IMR-90 (cell line): ENCODE data around the gene VEPH1. TPM values are rescaled to one million over a fixed set of nuclear protein-coding genes. Genes with fewer than 3 reads are reported as not detected.
A peak's percentile ranks its signal among the peaks of the same experiment; 100 is the strongest.

Experiments
- ATAC-seq: fragments of 200-7000 bp; cut with Tn5 transposase; 2 replicates; pipeline ENCODE4 v1.9.1; 2020; ENCODE audit warnings: low read depth, mild to moderate bottlenecking, moderate library complexity
- BruUV-seq: library from RNA; stranded (reverse); fragments of 400-500 nt; replicated peaks from 2 replicates; lab custom pipeline; 2021; lab: Mats Ljungman, UMichigan
- CTCF ChIA-PET: fragments of 300-600 bp; formaldehyde crosslinking; extraction: SDS; loops from one replicate; lab custom pipeline; 2021; ENCODE audit warnings: antibody characterized with exemption; lab: Yijun Ruan, JAX
- POLR2A ChIA-PET: fragments of 300-600 bp; sonication (Branson Sonifier 250); formaldehyde crosslinking; loops from one replicate; lab custom pipeline; 2022; ENCODE audit warnings: antibody characterized with exemption; ENCODE audit not compliant: unreplicated experiment; lab: Charles Lee
- DNase-seq: peaks from one replicate; pipeline ENCODE4 v3.0.0; 2013
- H2AFZ ChIP-seq: replicated peaks from 2 replicates; pipeline ENCODE3; 2013; ENCODE audit warnings: low read length, mild to moderate bottlenecking; ENCODE audit not compliant: poor library complexity
- H2AK5ac ChIP-seq: 2 replicates; pipeline ENCODE4 v1.6.1; 2013; ENCODE audit warnings: low read depth, low read length, inconsistent platforms
- H2AK9ac ChIP-seq: replicated peaks from 2 replicates; pipeline ENCODE3; 2013; ENCODE audit warnings: mild to moderate bottlenecking, low read depth, low read length, moderate library complexity; ENCODE audit not compliant: poor library complexity
- H2BK120ac ChIP-seq: 2 replicates; pipeline ENCODE4 v1.6.1; 2013; ENCODE audit warnings: low read depth, low read length, inconsistent platforms
- H2BK15ac ChIP-seq: 3 replicates; pipeline ENCODE4 v1.6.1; 2013; ENCODE audit warnings: low read depth, low read length, inconsistent platforms
- H2BK20ac ChIP-seq: 2 replicates; pipeline ENCODE4 v1.6.1; 2013; ENCODE audit warnings: low read depth, mild to moderate bottlenecking, inconsistent platforms, low read length, moderate library complexity
- H2BK5ac ChIP-seq: 2 replicates; pipeline ENCODE4 v1.6.1; 2013; ENCODE audit warnings: mild to moderate bottlenecking, low read depth, low read length, inconsistent platforms; ENCODE audit not compliant: poor library complexity, severe bottlenecking
- H3K14ac ChIP-seq: replicated peaks from 2 replicates; pipeline ENCODE4 v1.6.1; 2013; ENCODE audit warnings: low read depth, low read length, inconsistent platforms
- H3K18ac ChIP-seq: 2 replicates; pipeline ENCODE4 v1.6.1; 2013; ENCODE audit warnings: low read depth, low read length, control low read depth
- H3K23ac ChIP-seq: 2 replicates; pipeline ENCODE4 v1.6.1; 2013; ENCODE audit warnings: low read depth, low read length, inconsistent platforms
- H3K27ac ChIP-seq: 2 replicates; pipeline ENCODE4 v1.5.1; 2013; ENCODE audit warnings: mild to moderate bottlenecking, control low read depth, low read length; ENCODE audit not compliant: insufficient read depth
- H3K27me3 ChIP-seq: 2 replicates; pipeline ENCODE4 v1.6.1; 2013; ENCODE audit warnings: low read length; ENCODE audit not compliant: control insufficient read depth, insufficient read depth
- H3K36me3 ChIP-seq: 2 replicates; pipeline ENCODE4 v1.6.1; 2013; ENCODE audit warnings: low read length, mixed read lengths; ENCODE audit not compliant: control insufficient read depth, insufficient read depth
- H3K4ac ChIP-seq: 2 replicates; pipeline ENCODE4 v1.6.1; 2013; ENCODE audit warnings: low read depth, low read length, inconsistent platforms
- H3K4me1 ChIP-seq: 2 replicates; pipeline ENCODE4 v1.6.1; 2013; ENCODE audit warnings: low read length, mixed read lengths; ENCODE audit not compliant: control insufficient read depth, insufficient read depth
- H3K4me2 ChIP-seq: 2 replicates; pipeline ENCODE4 v1.6.1; 2013; ENCODE audit warnings: low read depth, mild to moderate bottlenecking, control low read depth, low read length, moderate library complexity
- H3K4me3 ChIP-seq: 2 replicates; pipeline ENCODE4 v1.5.1; 2013; ENCODE audit warnings: low read depth, mild to moderate bottlenecking, control low read depth, low read length, moderate library complexity; ENCODE audit not compliant: insufficient read depth
- H3K56ac ChIP-seq: 2 replicates; pipeline ENCODE4 v1.6.1; 2013; ENCODE audit warnings: low read length, inconsistent platforms; ENCODE audit not compliant: insufficient read depth; ENCODE audit errors: extremely low read depth
- H3K79me1 ChIP-seq, 2 experiments: 2 replicates each; pipeline ENCODE4 v1.6.1; 2013; ENCODE audit warnings: low read length in 2 of 2, inconsistent platforms in 1 of 2, low read depth in 1 of 2
- H3K9ac ChIP-seq: 2 replicates; pipeline ENCODE4 v1.6.1; 2013; ENCODE audit warnings: low read depth, low read length, control low read depth
- H3K9me1 ChIP-seq: 2 replicates; pipeline ENCODE4 v1.6.1; 2013; ENCODE audit warnings: low read length, inconsistent platforms; ENCODE audit not compliant: insufficient read depth
- H3K9me3 ChIP-seq: 2 replicates; pipeline ENCODE4 v1.6.1; 2013; ENCODE audit warnings: low read length; ENCODE audit not compliant: control insufficient read depth, insufficient read depth
- H4K20me1 ChIP-seq: 2 replicates; pipeline ENCODE4 v1.6.1; 2013; ENCODE audit warnings: low read length, inconsistent platforms; ENCODE audit not compliant: insufficient read depth
- H4K5ac ChIP-seq: 2 replicates; pipeline ENCODE4 v1.6.1; 2013; ENCODE audit warnings: mild to moderate bottlenecking, low read depth, low read length, control low read depth
- H4K8ac ChIP-seq, 2 experiments: 2 replicates each; pipeline ENCODE4 v1.6.1; 2013; ENCODE audit warnings: low read depth in 2 of 2, low read length in 2 of 2, control low read depth in 1 of 2, inconsistent platforms in 1 of 2
- H4K91ac ChIP-seq: 2 replicates; pipeline ENCODE4 v1.6.1; 2013; ENCODE audit warnings: low read depth, low read length, inconsistent platforms; ENCODE audit not compliant: insufficient read depth
- ELK1 ChIP-seq: fragments of 150-350 bp; IDR thresholded peaks from 2 replicates; pipeline ENCODE4 v1.6.1; 2016; ENCODE audit warnings: low read depth, mild to moderate bottlenecking, low read length, moderate library complexity, borderline replicate concordance
- MAFK ChIP-seq: IDR thresholded peaks from 2 replicates; pipeline ENCODE4 v1.6.1; 2012; ENCODE audit warnings: low read depth, low read length, improper control_type of control experiment
- MAZ ChIP-seq: IDR thresholded peaks from 2 replicates; pipeline ENCODE4 v1.6.1; 2012; ENCODE audit warnings: low read depth, mild to moderate bottlenecking, low read length, improper control_type of control experiment, moderate library complexity, borderline replicate concordance
- NFE2L2 ChIP-seq: fragments of 150-350 bp; IDR thresholded peaks from 2 replicates; pipeline ENCODE4 v1.6.1; 2016; ENCODE audit warnings: low read depth, mild to moderate bottlenecking, low read length
- RCOR1 ChIP-seq: IDR thresholded peaks from 2 replicates; pipeline ENCODE4 v1.6.1; 2012; ENCODE audit warnings: mild to moderate bottlenecking, low read length, improper control_type of control experiment; ENCODE audit not compliant: insufficient replicate concordance
- USF2 ChIP-seq: fragments of 150-350 bp; IDR thresholded peaks from 2 replicates; pipeline ENCODE4 v1.6.1; 2017; ENCODE audit warnings: mild to moderate bottlenecking, antibody characterized with exemption, low read length, low read depth
- WGBS, 2 experiments: methylation state at CpG; one replicate each; pipeline versions ENCODE4 v1.1.5 to v1.1.7; 2013; ENCODE audit warnings: missing lambda C conversion rate in 2 of 2; ENCODE audit not compliant: insufficient read length in 1 of 2; ENCODE audit errors: extremely low coverage in 2 of 2; 5-methylcytosine and 5-hydroxymethylcytosine counted together
- dilution Hi-C: fragments of 300-500 bp; cut with HindIII; formaldehyde crosslinking; loops from one replicate; pipeline ENCODE4 v1.14.3; 2018; ENCODE audit warnings: low sequenced_read_pairs; ENCODE audit not compliant: unreplicated experiment
- in situ Hi-C: fragments of 300-500 bp; cut with MboI; formaldehyde crosslinking; loops from 3 replicates; pipeline ENCODE4 v1.14.3; 2019; ENCODE audit warnings: low sequenced_read_pairs, inconsistent platforms, mixed read lengths
- intact Hi-C: fragments of 100-400 bp; cut with micrococcal nuclease; formaldehyde crosslinking; loops from 2 replicates; pipeline ENCODE4 v1.10.0; 2022
- polyA plus RNA-seq, 3 experiments: library from polyadenylated mRNA; depleted of rRNA; stranded (reverse); fragments of >200 nt; gene quantifications; 2 replicates each; pipeline ENCODE4 v1.2.3, GENCODE V29; 2012; ENCODE audit warnings: low replicate concordance in 1 of 3
- total RNA-seq: library from RNA; depleted of rRNA; stranded (reverse); fragments of >200 nt; gene quantifications from 2 replicates; pipeline ENCODE4 v1.2.3, GENCODE V29; 2012

The VEPH1 gene
- total and polyA plus RNA-seq, 2 of the 4 experiments (the other 2 are of a cell fraction), result 30.5 to 130 TPM

- no peak overlapping the region for H3K56ac ChIP-seq
- no peak overlapping the region for H2BK5ac ChIP-seq
- no peak overlapping the region for H2AK5ac ChIP-seq
- 0 out of 2 replicates have a peak overlapping the region, but pooled peaks have one; percentile 2 for H3K4me2 ChIP-seq
- ChIA-PET CTCF (no interaction called here), POLR2A (no interaction called here)
- in situ Hi-C loops, result no loop called here
- H3K36me3 ChIP-seq, result no peaks in the 10 kb centered on the region; the same call in 1 of the 2 replicates
- DNase-seq (peak; percentile 16), ATAC-seq (peak; percentile 24; the same call in 1 of the 2 replicates)
- no peaks in the 10 kb centered on the region for H3K27me3 ChIP-seq
- peaks cover 7% of the 10 kb centered on the region; the same call in 1 of the 2 replicates for H3K9me1 ChIP-seq
- no peak for TF ChIP-seq NFE2L2
- no peak for TF ChIP-seq RCOR1
- no peak for TF ChIP-seq USF2
- no peak for TF ChIP-seq ELK1
- no peak for TF ChIP-seq MAZ
- TF ChIP-seq MAFK, result no peak
- H3K9me3 ChIP-seq, result no peaks in the 10 kb centered on the region
- H3K4ac ChIP-seq, result peak overlapping the region; percentile 29; the same call in 1 of the 2 replicates
- no peak overlapping the region for H3K9ac ChIP-seq
- BruUV-seq, result no TSS peak
- peak overlapping the region; percentile 30; the same call in 1 of the 2 replicates for H2BK20ac ChIP-seq
- no peak overlapping the region for H3K23ac ChIP-seq
- H2BK120ac ChIP-seq, result 0 out of 2 replicates have a peak overlapping the region, but pooled peaks have one; percentile 30
- H3K4me1 ChIP-seq, result peaks cover 6% of the 10 kb centered on the region
- dilution Hi-C loops, result no loop called here
- H3K27ac ChIP-seq, result no peak overlapping the region
- H4K5ac ChIP-seq, result no peak overlapping the region
- peak overlapping the region; percentile 58; the same call in 1 of the 2 replicates for H3K14ac ChIP-seq
- H2AK9ac ChIP-seq, result no peak overlapping the region
- intact Hi-C loops, result no loop called here
- no peak overlapping the region for H2AFZ ChIP-seq
- H3K4me3 ChIP-seq, result no peak overlapping the region
- H4K20me1 ChIP-seq, result no peaks in the 10 kb centered on the region
- H4K91ac ChIP-seq, result no peak overlapping the region
- no peak overlapping the region for H2BK15ac ChIP-seq
- no peaks in the 10 kb centered on the region for H3K79me1 ChIP-seq
- peak overlapping the region in 1 of 2 experiments; percentile 39; a peak in 1 of 4 replicates for H4K8ac ChIP-seq
- peak overlapping the region; percentile 42; the same call in 1 of the 2 replicates for H3K18ac ChIP-seq
- WGBS, 2 experiments, result 64% methylated on average over 2 of the region's 4 CpGs; no CpG with 5 or more reads in 1 of the 2 experiments
Measured at GRCh38 chr3:157375342-157375986, 127.8 kb downstream of the VEPH1 start.
